ENCODE data around the gene SLC24A4. TPM values are rescaled to one million over a fixed set of nuclear protein-coding genes. Genes with fewer than 3 reads are reported as not detected.
A peak's percentile ranks its signal among the peaks of the same experiment; 100 is the strongest.

Gene SLC24A4
- total and polyA plus RNA-seq, 7 experiments from 2014 or later = 0.10 to 15.3 (median 2.1) TPM; not detected in 4

DNA sequence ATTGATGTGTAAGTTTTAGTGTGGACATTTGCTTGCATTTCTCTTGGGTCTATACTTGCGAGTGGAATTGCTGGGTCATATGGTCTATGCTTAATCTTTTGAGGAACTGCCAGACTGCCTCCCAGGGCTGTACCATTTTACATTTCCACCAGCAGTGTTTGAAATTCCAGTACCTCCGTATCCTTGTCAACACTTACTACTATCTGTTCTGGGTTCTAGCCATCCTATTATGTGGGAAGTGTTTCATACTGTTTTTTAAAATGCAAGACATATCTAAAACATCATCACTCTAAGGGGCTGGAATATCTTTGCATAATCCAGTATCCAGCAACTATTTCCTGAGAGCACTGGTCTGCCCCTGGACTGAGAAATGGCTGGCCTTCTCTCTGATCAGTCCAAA is 110.4 kb downstream of the SLC24A4 start:
- Mint-ChIP-seq H3K4me3 (no peak overlapping the region), H3K36me3 (no peaks in the 10 kb centered on the region), H3K27ac (no peak overlapping the region), H3K27me3 (peaks cover 0 to 2% (median 0%) of the 10 kb centered on the region in 5 donors), H3K4me1 (peaks cover 0 to 3% (median 1%) of the 10 kb centered on the region in 7 donors), H3K9me3 (peaks cover 0 to 6% (median 0%) of the 10 kb centered on the region in 11 donors)
- intact Hi-C loops (cut with micrococcal nuclease) = no loop called here
- Histone ChIP-seq H3K27me3 (ENCODE audit: control insufficient read depth in 2 of 2, insufficient read depth in 2 of 2, low read length in 2 of 2) (no peaks in the 10 kb centered on the region), H3K4me1 (ENCODE audit: control insufficient read depth in 2 of 2, insufficient read depth in 2 of 2, low read length in 2 of 2) (no peaks in the 10 kb centered on the region), H3K9me3 (ENCODE audit: control insufficient read depth in 2 of 3, low read length in 3 of 3) (no peaks in the 10 kb centered on the region), H3K4me3 (ENCODE audit: low read length) (no peak overlapping the region), H3K36me3 (ENCODE audit: control insufficient read depth in 2 of 3, insufficient read depth in 3 of 3, low read length in 3 of 3) (no peaks in the 10 kb centered on the region), H3K27ac (ENCODE audit: low read depth, low read length) (no peak overlapping the region)
- no peak for ATAC-seq
- CTCF ChIA-PET = no interaction called here
- no peak for DNase-seq
- POLR2A ChIA-PET = no interaction called here

GRCh38 chr14:92435154-92435553 is 112.2 kb downstream of the SLC24A4 start:
- CTCF ChIA-PET = no interaction called here

GRCh38 chr14:92436115-92436776 is 113.3 kb downstream of the SLC24A4 start:
- H3K27ac ChIP-seq (ENCODE audit: low read depth, low read length) = no peak overlapping the region
- no peaks in the 10 kb centered on the region for H3K36me3 Mint-ChIP-seq
- no peak overlapping the region for H3K27ac Mint-ChIP-seq
- H3K9me3 Mint-ChIP-seq = peaks cover 0 to 6% (median 0%) of the 10 kb centered on the region in 11 donors
- H3K4me1 ChIP-seq (ENCODE audit: control insufficient read depth in 2 of 2, insufficient read depth in 2 of 2, low read length in 2 of 2) = no peaks in the 10 kb centered on the region
- H3K27me3 ChIP-seq (ENCODE audit: control insufficient read depth in 2 of 2, insufficient read depth in 2 of 2, low read length in 2 of 2) = no peaks in the 10 kb centered on the region
- ChIA-PET CTCF (no interaction called here), POLR2A (no interaction called here)
- no peaks in the 10 kb centered on the region for H3K36me3 ChIP-seq (ENCODE audit: control insufficient read depth in 2 of 3, insufficient read depth in 3 of 3, low read length in 3 of 3)
- H3K4me3 Mint-ChIP-seq = no peak overlapping the region
- no peak overlapping the region for H3K4me3 ChIP-seq (ENCODE audit: low read length)
- no peak for DNase-seq
- peaks cover 0 to 7% (median 2%) of the 10 kb centered on the region in 7 donors for H3K4me1 Mint-ChIP-seq
- intact Hi-C loops (cut with micrococcal nuclease) = no loop called here
- ATAC-seq = no peak
- H3K27me3 Mint-ChIP-seq = peaks cover 0 to 6% (median 0%) of the 10 kb centered on the region in 5 donors
- H3K9me3 ChIP-seq (ENCODE audit: control insufficient read depth in 2 of 3, low read length in 3 of 3) = no peaks in the 10 kb centered on the region

More at GRCh38 chr14:92435154-92435553, 112.2 kb downstream of the SLC24A4 start:
- intact Hi-C loops (cut with micrococcal nuclease) = no loop called here
- H3K27me3 ChIP-seq (ENCODE audit: control insufficient read depth in 2 of 2, insufficient read depth in 2 of 2, low read length in 2 of 2) = no peaks in the 10 kb centered on the region
- no peaks in the 10 kb centered on the region for H3K9me3 ChIP-seq (ENCODE audit: control insufficient read depth in 2 of 3, low read length in 3 of 3)
- Mint-ChIP-seq H3K4me1 (peaks cover 0 to 7% (median 2%) of the 10 kb centered on the region in 7 donors), H3K9me3 (peaks cover 0 to 6% (median 0%) of the 10 kb centered on the region in 11 donors), H3K27me3 (peaks cover 0 to 6% (median 0%) of the 10 kb centered on the region in 5 donors), H3K4me3 (no peak overlapping the region), H3K36me3 (no peaks in the 10 kb centered on the region), H3K27ac (no peak overlapping the region)
- DNase-seq = no peak
- no peak for ATAC-seq
- H3K4me1 ChIP-seq (ENCODE audit: control insufficient read depth in 2 of 2, insufficient read depth in 2 of 2, low read length in 2 of 2) = no peaks in the 10 kb centered on the region
- no peak overlapping the region for H3K4me3 ChIP-seq (ENCODE audit: low read length)
- H3K36me3 ChIP-seq (ENCODE audit: control insufficient read depth in 2 of 3, insufficient read depth in 3 of 3, low read length in 3 of 3) = no peaks in the 10 kb centered on the region
- no peak overlapping the region for H3K27ac ChIP-seq (ENCODE audit: low read depth, low read length)
- POLR2A ChIA-PET = no interaction called here

- peaks cover 0 to 6% (median 3%) of the 10 kb centered on the region in 5 donors for H3K27me3 Mint-ChIP-seq
- Histone ChIP-seq H3K4me3 (ENCODE audit: low read length) (no peak overlapping the region), H3K36me3 (ENCODE audit: control insufficient read depth in 2 of 3, insufficient read depth in 3 of 3, low read length in 3 of 3) (no peaks in the 10 kb centered on the region), H3K27ac (ENCODE audit: low read depth, low read length) (no peak overlapping the region), H3K4me1 (ENCODE audit: control insufficient read depth in 2 of 2, insufficient read depth in 2 of 2, low read length in 2 of 2) (peaks cover 0 to 10% of the 10 kb centered on the region in 2 donors), H3K9me3 (ENCODE audit: control insufficient read depth in 2 of 3, low read length in 3 of 3) (no peaks in the 10 kb centered on the region), H3K27me3 (ENCODE audit: control insufficient read depth in 2 of 2, insufficient read depth in 2 of 2, low read length in 2 of 2) (no peaks in the 10 kb centered on the region)
- H3K9me3 Mint-ChIP-seq = peaks cover 0 to 6% (median 0%) of the 10 kb centered on the region in 11 donors
- DNase-seq (no peak), ATAC-seq (no peak)
- H3K4me3 Mint-ChIP-seq = no peak overlapping the region
- intact Hi-C loops (cut with micrococcal nuclease) = no loop called here
- no peaks in the 10 kb centered on the region for H3K36me3 Mint-ChIP-seq
- POLR2A ChIA-PET = no interaction called here
- no peak overlapping the region for H3K27ac Mint-ChIP-seq
- CTCF ChIA-PET = no interaction called here
- H3K4me1 Mint-ChIP-seq = peaks cover 0 to 17% (median 3%) of the 10 kb centered on the region in 7 donors
Measured at GRCh38 chr14:92437309-92437708, 114.3 kb downstream of the SLC24A4 start.

- H3K9me3 ChIP-seq (ENCODE audit: control insufficient read depth in 2 of 3, low read length in 3 of 3) = no peaks in the 10 kb centered on the region
- Mint-ChIP-seq H3K4me3 (no peak overlapping the region), H3K9me3 (peaks cover 0 to 6% (median 0%) of the 10 kb centered on the region in 11 donors), H3K4me1 (peaks cover 0 to 17% (median 3%) of the 10 kb centered on the region in 7 donors), H3K27ac (peak overlapping the region in 1 of 9 donors; percentile 37), H3K36me3 (no peaks in the 10 kb centered on the region), H3K27me3 (peaks cover 0 to 6% (median 3%) of the 10 kb centered on the region in 5 donors)
- intact Hi-C loops (cut with micrococcal nuclease) = no loop called here
- POLR2A ChIA-PET = no interaction called here
- H3K36me3 ChIP-seq (ENCODE audit: control insufficient read depth in 2 of 3, insufficient read depth in 3 of 3, low read length in 3 of 3) = no peaks in the 10 kb centered on the region
- CTCF ChIA-PET = no interaction called here
- no peaks in the 10 kb centered on the region for H3K27me3 ChIP-seq (ENCODE audit: control insufficient read depth in 2 of 2, insufficient read depth in 2 of 2, low read length in 2 of 2)
- DNase-seq = peak in 1 of 9 donors; percentile 9
- ATAC-seq = no peak
- H3K4me1 ChIP-seq (ENCODE audit: control insufficient read depth in 2 of 2, insufficient read depth in 2 of 2, low read length in 2 of 2) = peaks cover 0 to 14% of the 10 kb centered on the region in 2 donors
- H3K4me3 ChIP-seq (ENCODE audit: low read length) = no peak overlapping the region
- no peak overlapping the region for H3K27ac ChIP-seq (ENCODE audit: low read depth, low read length)
Measured at GRCh38 chr14:92437729-92438285, 114.8 kb downstream of the SLC24A4 start.

- peak overlapping the region in 1 of 9 donors; percentile 56 for H3K27ac Mint-ChIP-seq
- no peak overlapping the region for H3K27ac ChIP-seq (ENCODE audit: low read depth, low read length)
- H3K36me3 ChIP-seq (ENCODE audit: control insufficient read depth in 2 of 3, insufficient read depth in 3 of 3, low read length in 3 of 3) = no peaks in the 10 kb centered on the region
- intact Hi-C loops (cut with micrococcal nuclease) = no loop called here
- peaks cover 0 to 6% (median 0%) of the 10 kb centered on the region in 11 donors for H3K9me3 Mint-ChIP-seq
- peaks cover 0 to 5% (median 3%) of the 10 kb centered on the region in 5 donors for H3K27me3 Mint-ChIP-seq
- H3K4me3 ChIP-seq (ENCODE audit: low read length) = no peak overlapping the region
- DNase-seq = no peak
- POLR2A ChIA-PET = no interaction called here
- CTCF ChIA-PET = no interaction called here
- peaks cover 0 to 17% (median 3%) of the 10 kb centered on the region in 7 donors for H3K4me1 Mint-ChIP-seq
- no peaks in the 10 kb centered on the region for H3K27me3 ChIP-seq (ENCODE audit: control insufficient read depth in 2 of 2, insufficient read depth in 2 of 2, low read length in 2 of 2)
- ATAC-seq = no peak
- no peaks in the 10 kb centered on the region for H3K36me3 Mint-ChIP-seq
- no peaks in the 10 kb centered on the region for H3K9me3 ChIP-seq (ENCODE audit: control insufficient read depth in 2 of 3, low read length in 3 of 3)
- peaks cover 0 to 14% of the 10 kb centered on the region in 2 donors for H3K4me1 ChIP-seq (ENCODE audit: control insufficient read depth in 2 of 2, insufficient read depth in 2 of 2, low read length in 2 of 2)
- H3K4me3 Mint-ChIP-seq = no peak overlapping the region
Measured at GRCh38 chr14:92439537-92440344, 116.8 kb downstream of the SLC24A4 start.

Measured in naive thymus-derived CD4-positive, alpha-beta T cell (primary cell).